H4 (cell line): ENCODE measurements around the gene SORCS2. TPM values are rescaled to one million over a fixed set of nuclear protein-coding genes. Genes with fewer than 3 reads are reported as not detected.

ENCODE experiments used
- DNase-seq: peaks from one replicate; pipeline ENCODE4 v3.0.0-alpha.2; 2015; ENCODE audit warnings: low spot score
- total RNA-seq: library from RNA; depleted of rRNA; stranded (reverse); fragments of >200 nt; shearing (Covaris generic); gene quantifications from 2 replicates; pipeline ENCODE4 v1.2.3, GENCODE V29; 2014

SORCS2 gene
- total RNA-seq, 1 experiment from 2014 or later: 0.02 TPM

DNA sequence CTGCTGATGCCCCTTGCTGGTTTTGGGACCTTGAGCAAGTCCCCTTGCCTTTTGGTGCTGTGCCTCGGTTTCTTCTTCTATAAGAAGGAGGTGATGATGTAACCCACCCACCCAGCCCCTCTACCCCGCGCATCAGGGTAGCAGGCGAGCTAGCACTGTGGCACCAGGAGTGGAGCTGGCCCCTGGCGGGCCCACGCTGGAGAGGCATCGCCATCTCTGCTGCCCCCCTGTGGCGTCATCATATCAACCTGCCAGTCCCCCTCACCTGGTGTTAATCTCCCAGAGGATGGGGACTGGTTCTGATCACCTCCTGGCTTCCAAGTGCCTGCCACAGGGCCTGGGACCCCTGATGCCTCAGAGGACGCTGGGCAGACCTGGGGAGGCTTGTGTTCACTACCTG lies 6.3 kb upstream of the SORCS2 start:
- no peak for DNase-seq

DNA sequence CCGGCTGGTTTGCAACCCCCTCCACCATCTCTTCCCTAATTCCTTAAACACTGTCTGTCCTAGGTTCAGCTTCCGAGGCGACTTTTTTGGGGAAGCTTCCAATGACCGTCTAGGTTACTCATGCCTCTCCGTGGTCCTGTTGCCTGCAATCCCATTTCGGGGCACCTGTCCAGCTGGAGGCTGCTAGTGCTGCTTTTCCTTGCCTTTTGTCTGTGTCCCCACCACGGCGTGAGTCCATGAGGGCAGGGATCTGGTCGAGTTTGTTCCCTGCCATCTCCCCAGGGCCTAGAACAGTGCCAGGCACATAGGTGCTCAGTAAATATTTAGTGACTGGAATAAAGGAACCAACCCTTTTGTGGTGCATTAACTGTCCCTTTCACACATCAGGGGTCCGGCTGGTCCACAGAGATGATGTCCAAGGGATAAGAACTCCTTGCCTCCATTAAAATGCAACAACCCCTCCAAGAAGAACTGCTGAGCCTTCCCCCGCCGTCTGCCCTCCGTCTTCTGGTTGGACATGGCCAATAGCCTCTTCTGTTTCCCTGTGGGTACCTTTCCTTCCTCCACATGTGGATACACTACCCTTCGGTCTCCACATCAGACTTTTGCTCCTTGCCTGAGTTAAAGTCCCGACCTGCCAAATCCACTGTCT lies 5.7 kb upstream of the SORCS2 start:
- no peak for DNase-seq

DNA sequence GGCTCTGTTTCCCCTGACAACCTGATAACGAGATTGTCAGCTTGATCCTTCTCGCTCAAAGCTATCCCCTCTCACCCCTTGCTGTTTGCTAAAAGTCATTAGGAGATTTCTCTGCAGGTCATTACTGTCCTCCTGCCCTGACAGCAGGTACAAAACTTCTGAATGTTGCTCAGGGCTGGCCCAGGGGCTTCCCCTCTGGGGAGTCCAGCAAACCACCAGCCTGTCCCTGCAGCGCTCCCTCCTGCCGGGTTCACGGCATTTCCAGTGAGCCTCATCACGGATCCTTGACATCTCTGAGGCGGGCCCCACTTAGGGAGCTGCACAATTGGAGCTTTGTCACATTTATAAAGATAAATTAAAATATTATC lies 5.2 kb upstream of the SORCS2 start:
- no peak for DNase-seq

DNA sequence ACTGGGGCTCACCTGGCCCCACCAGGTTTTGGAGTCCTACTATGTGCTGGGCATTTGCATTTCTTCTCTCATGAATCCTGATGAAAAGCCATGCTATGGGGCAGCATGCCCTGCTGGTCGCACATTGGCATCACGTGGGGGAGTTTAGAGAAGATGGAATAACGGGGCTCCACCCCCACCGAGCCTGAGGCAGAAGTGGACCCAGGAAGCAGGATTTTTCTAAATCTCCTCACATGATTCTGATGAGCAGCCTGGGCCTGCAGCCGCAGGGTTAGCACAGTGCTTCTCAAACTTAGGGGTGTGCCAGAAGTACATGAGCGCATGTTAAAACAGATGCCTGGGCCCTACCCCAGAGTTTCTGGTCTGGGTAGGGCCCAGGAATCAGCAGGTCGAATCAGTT lies 4.6 kb upstream of the SORCS2 start:
- DNase-seq: no peak

DNA sequence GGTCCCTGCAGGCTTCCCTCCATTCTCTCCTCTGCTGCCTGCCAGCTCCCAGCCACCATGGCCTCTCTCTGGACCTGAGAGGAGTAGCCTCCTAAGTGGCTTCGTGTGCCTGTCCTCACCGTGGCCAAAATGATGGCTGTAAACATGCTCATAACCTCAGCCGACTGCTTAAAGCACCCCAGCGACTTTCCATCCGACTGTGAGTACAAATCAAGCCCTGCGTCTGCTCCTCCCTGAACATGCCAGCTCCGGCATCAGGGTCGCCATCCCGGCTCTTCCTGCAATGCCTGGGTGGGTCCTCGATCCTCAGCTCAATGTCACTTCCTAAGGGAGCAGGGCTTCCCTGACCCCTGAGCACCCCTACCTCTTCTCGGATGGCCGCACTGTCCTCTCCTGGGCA lies 3.3 kb upstream of the SORCS2 start:
- no peak for DNase-seq

DNA sequence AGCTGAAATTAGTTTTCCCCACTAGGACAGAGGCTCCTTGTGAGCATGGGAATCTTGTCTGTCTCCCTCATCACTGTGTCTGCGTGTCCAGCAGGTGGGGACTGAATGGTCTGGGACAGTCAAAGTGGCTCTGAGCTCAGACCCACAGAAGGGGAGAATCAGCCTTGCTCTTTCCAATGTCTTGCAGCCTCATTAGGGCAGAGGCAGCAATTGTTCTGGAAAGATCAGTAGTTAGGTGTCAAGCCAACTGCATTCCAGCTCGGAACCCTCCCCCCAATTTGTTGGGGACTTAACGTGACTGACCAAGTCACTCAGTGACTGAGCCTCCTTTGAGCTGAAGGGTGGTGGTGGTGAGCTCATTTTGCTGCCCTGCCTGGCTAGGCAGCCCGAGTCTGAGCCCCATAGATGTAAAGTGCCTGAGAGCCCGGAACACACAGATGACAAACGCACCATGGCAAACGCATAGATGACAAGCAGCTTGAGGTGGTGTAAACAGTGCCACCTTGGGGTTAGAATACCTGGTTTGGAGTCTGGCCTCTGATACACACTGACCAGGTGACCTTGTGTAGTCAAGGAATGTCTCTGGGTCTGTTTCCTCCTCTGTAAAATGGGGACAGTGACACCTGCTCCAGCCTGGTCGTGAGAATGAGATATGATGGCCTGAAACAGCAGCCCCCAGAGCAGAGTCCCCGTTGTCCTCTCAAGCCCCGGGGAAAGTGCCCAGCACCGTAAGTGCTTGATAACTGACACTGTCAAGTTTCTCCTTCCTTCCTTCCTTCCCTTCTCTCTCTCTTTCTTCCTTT lies 2.7 kb upstream of the SORCS2 start:
- no peak for DNase-seq

DNA sequence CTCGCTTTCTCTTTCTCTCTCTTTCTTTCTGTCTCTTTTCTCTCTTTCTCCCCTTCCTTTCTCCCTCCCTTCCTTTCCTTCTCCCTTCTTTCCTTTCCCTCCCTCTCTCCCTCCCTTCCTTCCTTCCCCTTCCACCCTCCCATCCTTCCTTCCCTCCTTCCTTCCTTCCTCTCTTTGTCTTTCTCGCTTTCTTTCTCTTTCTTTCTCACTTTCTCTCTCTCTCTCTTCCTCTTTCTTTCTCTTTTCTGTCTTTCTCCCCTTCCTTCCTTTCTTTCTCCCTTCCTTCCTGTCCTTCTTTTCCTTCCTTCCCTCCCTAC lies 2.1 kb upstream of the SORCS2 start:
- DNase-seq: no peak

DNA sequence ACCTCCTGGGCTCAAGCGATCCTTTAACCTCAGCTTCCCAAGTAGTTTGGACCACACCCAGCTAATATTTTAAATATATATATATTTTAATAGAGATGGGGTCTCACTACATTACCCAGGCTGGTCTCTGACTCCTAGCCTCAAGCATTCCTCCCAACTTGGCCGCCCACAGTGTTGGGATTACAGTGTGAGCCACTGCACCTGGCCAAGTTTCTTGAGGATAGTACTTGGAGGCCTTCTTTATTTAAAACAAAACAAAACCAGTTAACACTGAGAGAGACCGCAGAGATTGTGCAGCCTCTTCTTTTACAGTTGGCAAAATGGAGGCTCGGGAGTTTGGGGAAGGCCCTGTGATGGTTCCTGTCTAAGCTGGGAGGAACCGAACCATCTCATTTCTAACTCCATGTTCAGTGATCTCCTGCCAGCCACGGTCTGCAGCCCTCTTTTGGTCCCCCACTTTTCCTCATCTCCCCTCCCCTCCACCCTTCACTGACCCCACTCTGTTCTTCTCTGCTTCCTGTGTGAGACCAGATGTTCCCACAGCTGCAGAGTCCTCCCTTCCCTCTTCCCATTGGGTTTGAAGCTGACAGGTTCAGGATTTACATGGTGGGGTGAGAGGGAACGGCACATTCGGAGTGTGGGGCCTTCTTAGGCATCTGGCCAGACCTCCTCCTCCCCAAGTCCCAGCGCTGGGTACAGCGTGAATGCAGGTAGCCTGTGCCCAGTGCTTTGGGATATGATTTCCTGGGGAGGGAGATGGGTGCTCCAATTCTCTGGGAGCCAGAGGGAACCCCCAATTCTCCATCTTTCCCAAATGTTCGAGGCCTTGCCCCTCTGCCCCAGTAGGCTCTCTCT lies 1.4 kb upstream of the SORCS2 start:
- no peak for DNase-seq

DNA sequence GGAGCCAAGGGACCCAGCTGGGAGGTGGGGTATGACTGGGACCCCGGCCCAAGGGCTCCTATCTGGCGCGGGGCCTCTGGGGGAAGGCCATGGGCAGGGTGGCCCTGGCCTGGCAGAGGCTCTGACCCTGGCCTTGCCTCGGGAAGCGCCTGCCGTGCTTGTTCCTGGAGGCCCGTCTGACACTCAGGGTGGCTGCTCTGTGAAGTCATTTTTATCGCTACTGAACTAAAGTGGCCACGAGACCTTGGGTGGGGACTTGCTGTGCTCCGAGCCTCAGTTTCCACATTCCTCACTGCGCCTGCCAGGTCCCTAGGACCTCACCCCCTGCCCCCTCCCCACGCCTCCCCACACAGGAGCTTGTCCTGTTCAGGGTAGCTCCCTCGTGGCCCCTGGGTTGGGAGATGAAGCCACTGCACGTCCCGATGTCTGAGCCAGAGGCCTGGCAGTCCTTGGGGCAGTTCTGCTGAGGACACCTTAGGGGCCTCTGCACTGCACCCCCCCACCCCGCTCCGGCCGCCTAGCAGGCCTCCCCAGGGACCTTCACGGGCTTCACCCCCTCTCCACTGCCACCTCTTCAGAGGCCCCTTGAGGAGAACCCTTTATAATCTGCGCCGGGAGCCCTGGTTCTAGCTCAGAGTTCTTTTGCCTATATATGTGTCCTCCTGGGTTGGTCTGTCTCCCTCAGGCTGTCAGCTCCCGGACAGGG lies 639 bp upstream of the SORCS2 start:
- no peak for DNase-seq

DNA sequence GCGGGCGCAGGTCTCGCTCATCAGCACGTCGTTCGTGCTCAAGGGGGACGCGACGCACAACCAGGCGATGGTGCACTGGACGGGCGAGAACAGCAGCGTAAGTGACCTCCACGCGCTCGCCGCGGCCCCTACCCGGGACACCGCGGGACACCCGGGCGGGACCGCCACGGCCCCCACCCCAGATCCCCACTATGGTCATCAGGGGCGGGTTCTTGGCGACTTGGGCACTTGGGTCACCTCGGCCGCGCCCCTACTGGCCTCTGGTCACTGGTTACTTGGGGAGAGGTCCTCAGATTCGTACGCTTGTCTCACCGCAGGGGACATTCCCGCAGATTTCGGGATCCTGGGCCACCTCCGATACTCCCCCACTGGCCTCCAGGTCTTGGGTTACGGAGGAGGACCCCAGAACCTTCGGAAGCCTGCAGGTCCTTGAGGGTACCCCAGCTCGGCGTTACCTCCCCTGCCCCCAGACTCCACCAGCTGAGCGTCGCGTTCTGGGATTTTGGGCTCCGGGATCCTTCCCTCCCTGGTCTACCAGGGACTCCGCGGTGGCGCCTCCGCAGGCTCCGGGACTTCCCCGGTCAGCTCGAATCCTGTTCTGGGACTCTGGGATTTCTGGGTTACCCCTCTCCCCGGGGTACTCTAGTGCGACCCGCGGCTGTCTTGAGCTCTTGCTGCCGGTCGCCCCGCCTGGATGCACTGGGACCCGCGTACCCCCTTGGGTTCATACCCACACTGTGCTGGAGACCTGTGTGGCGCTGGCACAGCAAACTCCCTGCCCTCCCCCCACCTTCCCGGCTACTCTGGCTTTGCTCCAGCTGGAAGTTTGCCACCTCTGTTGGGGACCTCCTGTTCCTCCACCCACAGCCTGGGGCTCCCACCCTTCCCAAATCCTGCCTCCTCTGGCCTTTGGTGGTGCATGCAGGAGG lies 956 bp downstream of the SORCS2 start:
- no peak for DNase-seq

DNA sequence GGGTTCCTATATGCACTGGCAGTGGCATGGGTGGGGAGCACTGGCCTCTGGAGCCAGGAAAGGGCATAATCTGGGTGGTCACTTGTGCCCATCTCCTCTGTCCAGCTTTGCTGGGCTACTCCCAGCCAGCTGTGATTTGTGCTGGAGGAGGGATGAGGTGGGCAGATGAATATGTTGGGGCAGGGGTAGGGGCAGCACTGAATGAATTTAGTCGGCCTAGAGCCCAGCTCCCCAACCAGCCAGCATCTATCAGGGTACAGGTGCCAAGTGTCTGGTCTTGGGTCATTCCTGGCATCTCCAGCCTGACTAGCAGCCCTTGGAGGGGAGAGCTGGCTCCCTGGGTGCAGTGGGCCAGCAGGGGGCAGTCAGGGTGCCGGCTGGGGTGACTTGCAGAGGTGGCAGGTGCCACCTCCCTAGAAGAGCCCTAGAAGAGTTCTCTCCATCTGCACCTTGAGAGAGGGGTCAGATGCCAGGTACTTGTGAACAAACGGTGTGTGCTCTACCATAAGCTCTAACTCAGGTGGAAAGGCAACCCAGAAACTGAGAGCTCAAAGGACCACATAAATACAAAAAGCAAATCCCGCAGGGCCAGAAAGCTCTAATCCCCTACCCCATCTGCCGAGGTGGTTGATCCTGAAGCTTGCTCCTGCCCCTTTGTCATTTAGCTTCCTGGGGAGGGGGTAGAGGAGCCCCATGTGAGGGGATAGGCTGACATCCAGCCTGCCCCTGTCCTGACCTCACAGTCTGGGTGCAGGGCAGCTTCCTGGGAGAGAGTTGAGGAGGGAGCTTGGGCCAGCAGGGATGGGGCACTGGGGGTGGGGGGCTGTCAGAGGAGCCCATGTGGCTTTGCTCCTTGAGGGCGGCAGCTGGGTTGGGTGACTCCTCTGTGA lies 2.2 kb downstream of the SORCS2 start:
- no peak for DNase-seq

DNA sequence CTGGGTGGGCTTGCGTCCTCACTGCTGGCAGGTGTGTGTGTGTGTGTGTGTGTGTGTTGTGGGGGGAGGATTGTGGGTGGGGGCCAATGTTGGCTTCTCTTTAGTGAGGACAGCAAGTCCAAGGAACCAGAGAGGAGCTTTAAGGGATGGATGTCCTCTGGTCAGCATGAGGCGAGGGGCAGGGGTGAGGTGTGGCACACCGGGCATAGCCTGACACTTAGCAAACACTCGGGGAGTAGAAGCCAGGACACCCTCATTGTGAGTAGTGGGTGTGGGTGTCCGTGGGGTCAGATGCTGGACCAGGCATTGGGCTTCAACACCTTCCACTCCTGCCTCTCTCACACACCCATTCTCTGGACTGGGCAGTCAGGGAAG lies 2.8 kb downstream of the SORCS2 start:
- DNase-seq: no peak

DNA sequence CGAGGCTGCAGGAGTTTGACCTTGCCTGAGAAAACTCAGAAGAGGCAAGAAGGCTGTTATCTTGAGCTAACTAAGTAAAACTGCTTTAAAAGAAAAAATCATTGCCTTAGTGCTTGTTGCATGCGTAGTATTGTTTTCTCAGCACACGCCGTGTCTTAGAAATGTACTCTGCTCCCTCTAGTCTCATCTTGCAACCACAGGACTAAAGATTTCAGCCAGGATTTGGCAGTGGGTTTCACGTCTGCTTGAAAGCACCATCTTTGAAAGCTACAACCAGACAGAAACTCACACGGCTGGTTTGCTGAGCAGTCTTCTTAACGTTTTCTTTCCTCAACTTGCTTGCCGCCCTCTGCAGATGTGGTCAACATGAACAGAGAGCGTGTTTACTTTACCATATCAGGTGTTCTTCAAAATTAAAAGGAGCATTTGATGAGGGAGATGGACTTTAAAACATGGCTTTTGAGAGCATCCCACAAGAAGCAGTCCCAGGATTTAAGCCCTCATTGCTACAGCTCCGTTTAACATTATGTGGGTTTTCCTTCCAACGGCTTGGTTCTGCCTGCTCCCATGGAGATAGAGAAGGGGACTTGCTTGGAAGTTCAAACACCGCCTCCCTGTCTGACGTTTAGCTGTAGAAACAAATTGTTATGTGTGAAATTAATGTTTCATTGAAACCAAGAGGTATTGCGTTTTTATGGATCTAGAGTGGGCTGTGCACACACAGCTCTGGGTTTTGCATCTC lies 3.4 kb downstream of the SORCS2 start:
- DNase-seq: no peak

DNA sequence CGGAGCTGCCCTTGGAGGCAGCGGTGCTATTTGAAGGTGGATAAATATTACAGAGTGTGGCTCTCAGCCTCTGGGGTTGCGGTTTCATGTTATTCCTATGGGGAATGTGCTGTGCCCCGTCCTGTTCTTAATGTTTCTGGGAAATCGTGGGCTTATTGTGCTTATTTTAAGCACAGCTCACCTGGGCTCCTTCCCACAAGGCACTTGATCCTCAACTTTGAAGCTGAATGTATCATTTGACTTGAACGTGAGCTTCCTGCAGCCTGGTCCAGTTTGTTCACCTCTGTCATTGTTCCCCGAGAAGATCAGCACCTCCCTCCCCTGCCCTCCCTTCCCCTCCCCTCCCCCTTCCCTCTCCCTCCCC lies 3.9 kb downstream of the SORCS2 start:
- DNase-seq: no peak

DNA sequence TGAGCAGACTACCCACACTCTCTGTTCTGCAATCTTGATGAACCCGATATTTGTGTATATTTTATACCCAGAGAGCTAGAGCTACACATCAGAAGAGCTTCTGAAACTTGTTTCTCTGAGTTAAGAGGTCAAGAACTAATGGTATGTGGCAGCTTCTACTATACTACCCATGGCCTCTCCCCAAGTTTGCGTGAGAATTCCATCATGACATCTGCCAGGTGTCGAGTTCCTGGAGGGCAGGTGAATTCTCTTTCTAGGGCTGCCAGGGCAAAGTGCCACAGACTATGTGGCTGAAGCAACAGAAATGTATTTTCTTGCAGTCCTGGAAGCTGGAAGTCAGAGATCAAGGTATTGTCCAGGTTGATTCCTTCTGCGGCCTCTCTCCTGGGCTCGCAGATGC lies 4.4 kb downstream of the SORCS2 start:
- DNase-seq: no peak

DNA sequence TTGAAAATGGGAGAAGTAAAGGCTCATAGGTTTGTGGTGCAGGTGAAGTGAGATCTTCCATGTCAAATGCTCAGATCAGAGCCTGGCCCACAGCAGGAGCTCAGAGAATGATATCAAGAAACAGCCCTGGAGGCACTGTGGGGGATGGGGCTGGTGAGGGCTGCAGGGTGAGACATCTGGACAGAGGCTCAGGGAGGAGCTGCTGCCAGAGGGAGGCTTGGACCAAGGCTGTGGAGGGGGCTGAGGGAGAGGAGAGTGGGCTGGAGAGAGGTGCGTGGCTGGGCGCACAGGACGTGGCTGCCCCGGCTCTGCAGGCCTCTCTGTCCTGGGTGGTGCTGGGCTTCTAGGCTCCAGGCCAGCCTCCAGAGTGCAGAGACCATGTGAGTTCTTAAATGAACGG lies 5.6 kb downstream of the SORCS2 start:
- DNase-seq: no peak

DNA sequence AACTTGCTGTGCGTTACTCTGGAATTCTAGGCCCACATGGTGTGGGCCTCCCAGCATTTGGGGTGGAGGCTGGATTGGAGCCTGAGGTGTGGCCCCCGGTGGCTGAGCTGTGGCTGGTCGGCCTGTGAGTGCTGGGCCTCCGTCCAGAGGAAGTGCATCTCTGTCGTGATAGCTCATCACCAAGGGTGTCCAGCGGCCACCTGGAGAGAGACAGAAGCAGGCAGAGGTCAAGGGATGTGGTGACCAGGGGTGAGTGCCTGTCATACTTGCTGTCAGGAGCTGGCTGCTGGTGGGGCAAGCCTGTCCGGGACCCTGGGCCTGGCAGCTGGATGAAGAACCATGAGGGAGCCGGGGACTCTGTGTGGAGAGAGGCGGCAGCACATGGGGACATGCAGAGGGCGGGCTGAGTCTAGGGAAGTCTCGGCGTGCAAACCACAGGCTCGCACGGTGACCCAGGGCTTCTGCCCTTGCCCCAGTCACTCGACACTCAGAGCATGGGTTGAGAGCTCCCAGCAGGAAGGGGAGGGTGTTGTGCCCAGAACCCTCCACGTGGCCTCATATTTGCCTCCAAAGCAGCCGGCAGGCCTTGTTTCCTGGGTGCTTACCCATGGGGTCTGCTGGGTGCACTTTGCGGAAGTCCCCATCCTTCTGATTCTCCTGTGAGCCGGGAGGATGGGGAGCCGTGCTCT lies 6.2 kb downstream of the SORCS2 start:
- DNase-seq: no peak

DNA sequence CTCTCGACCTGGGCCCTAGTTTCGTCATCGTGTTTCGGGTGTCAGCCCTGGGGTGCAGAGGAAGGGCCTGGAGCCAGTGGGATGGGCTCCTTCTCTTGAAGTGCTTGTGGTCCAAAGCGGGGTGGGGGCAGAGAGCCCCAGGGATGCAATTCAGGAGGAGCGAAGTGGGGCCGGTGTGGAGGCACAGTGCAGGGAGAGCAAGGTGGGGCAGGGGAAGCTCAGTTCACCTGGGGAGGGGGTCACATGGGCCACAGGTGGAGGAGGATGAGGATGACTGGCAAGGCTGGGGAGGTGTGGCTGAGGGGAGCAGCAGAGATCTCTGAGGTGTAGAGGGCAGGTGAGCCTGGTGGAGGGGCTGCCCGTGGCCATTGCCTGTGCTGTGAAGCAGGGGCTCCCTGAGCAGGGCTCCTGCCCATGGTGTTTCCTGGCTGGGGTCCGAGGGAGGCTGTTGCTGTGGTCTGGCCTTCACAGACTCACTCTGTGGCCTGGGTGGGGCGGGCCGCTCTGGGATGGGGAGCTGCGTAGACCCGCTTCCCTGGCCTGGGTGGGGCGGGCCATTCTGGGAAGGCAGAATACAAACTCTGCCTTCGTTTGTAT lies 6.9 kb downstream of the SORCS2 start:
- DNase-seq: no peak
